WTC11 (cell line): ENCODE data around the gene NUP210. TPM values are rescaled to one million over a fixed set of nuclear protein-coding genes. Genes with fewer than 3 reads are reported as not detected.

Experiments
- ATAC-seq: fragments of 200-7000 bp; cut with Tn5 transposase; 2 replicates; pipeline ENCODE4 v1.10.0; 2021; ENCODE audit warnings: mild to moderate bottlenecking, moderate library complexity
- CTCF ChIA-PET: fragments of 300-600 bp; sonication (Branson Sonifier 250); formaldehyde crosslinking; loops from one replicate; lab custom pipeline; 2021; ENCODE audit warnings: antibody characterized with exemption; lab: Charles Lee
- POLR2A ChIA-PET: fragments of 350-600 bp; sonication (Branson Sonifier 250); formaldehyde crosslinking; loops from one replicate; lab custom pipeline; 2021; ENCODE audit warnings: antibody characterized with exemption; lab: Charles Lee
- DNase-seq: peaks from one replicate; pipeline ENCODE4 v3.0.0; 2021; ENCODE audit warnings: low spot score
- H3K27ac Mint-ChIP-seq: 2 replicates; pipeline ENCODE4 v1.8.0; 2021; ENCODE audit warnings: mixed read lengths
- H3K27me3 Mint-ChIP-seq: 2 replicates; pipeline ENCODE4 v1.8.0; 2021; ENCODE audit warnings: low read depth, mild to moderate bottlenecking, moderate library complexity, mixed read lengths
- H3K36me3 Mint-ChIP-seq: 2 replicates; pipeline ENCODE4 v1.8.0; 2021; ENCODE audit warnings: mixed read lengths
- H3K4me1 Mint-ChIP-seq: 2 replicates; pipeline ENCODE4 v1.8.0; 2022; ENCODE audit warnings: mixed read lengths
- H3K4me3 Mint-ChIP-seq: 2 replicates; pipeline ENCODE4 v1.8.0; 2021; ENCODE audit warnings: mild to moderate bottlenecking, moderate library complexity, mixed read lengths
- H3K9me3 Mint-ChIP-seq: 2 replicates; pipeline ENCODE4 v1.8.0; 2021; ENCODE audit warnings: mixed read lengths
- CBFB ChIP-seq: sonication (generic); formaldehyde crosslinking; IDR thresholded peaks from 2 replicates; pipeline ENCODE4 v1.8.1; 2022; ENCODE audit warnings: mild to moderate bottlenecking, low read depth, missing genetic modification reagents
- ELF4 ChIP-seq: sonication (generic); formaldehyde crosslinking; IDR thresholded peaks from 2 replicates; pipeline ENCODE4 v1.8.1; 2022; ENCODE audit warnings: low read depth, mild to moderate bottlenecking, moderate library complexity, missing genetic modification reagents
- GRHL2 ChIP-seq: fragments of 250-450 bp; sonication (Bioruptor Pico); IDR thresholded peaks from 2 replicates; pipeline ENCODE4 v1.8.0; 2022; ENCODE audit warnings: mild to moderate bottlenecking, moderate library complexity; ENCODE audit not compliant: insufficient replicate concordance, severe bottlenecking
- IRF2 ChIP-seq: sonication (generic); formaldehyde crosslinking; IDR thresholded peaks from 2 replicates; pipeline ENCODE4 v1.8.0; 2022; ENCODE audit warnings: low read depth, missing genetic modification reagents, borderline replicate concordance
- JUN ChIP-seq: sonication (generic); formaldehyde crosslinking; IDR thresholded peaks from 2 replicates; pipeline ENCODE4 v1.8.0; 2023; ENCODE audit warnings: mild to moderate bottlenecking, missing genetic modification reagents
- KAT7 ChIP-seq: sonication (generic); formaldehyde crosslinking; IDR thresholded peaks from 2 replicates; pipeline ENCODE4 v1.8.1; 2023; ENCODE audit warnings: missing genetic modification reagents, mild to moderate bottlenecking, borderline replicate concordance
- NFE2L1 ChIP-seq: sonication (generic); formaldehyde crosslinking; IDR thresholded peaks from 2 replicates; pipeline ENCODE4 v1.8.1; 2023; ENCODE audit warnings: missing genetic modification reagents
- NR3C1 ChIP-seq: sonication (generic); formaldehyde crosslinking; conservative IDR thresholded peaks from 2 replicates; pipeline ENCODE4 v1.8.1; 2023; ENCODE audit warnings: low read depth, mild to moderate bottlenecking, missing genetic modification reagents
- RORB ChIP-seq: fragments of 250-450 bp; sonication (Bioruptor Pico); IDR thresholded peaks from 2 replicates; pipeline ENCODE4 v1.9.0; 2021; ENCODE audit warnings: mild to moderate bottlenecking
- SOX15 ChIP-seq: fragments of 250-450 bp; sonication (Bioruptor Pico); IDR thresholded peaks from 2 replicates; pipeline ENCODE4 v1.9.0; 2021; ENCODE audit warnings: mild to moderate bottlenecking
- SP1 ChIP-seq: sonication (generic); formaldehyde crosslinking; conservative IDR thresholded peaks from 2 replicates; pipeline ENCODE4 v1.8.1; 2022; ENCODE audit warnings: missing genetic modification reagents
- TCF7 ChIP-seq: sonication (generic); formaldehyde crosslinking; IDR thresholded peaks from 2 replicates; pipeline ENCODE4 v1.8.0; 2022; ENCODE audit warnings: mild to moderate bottlenecking, low read depth, missing genetic modification reagents, moderate library complexity
- ZNF121 ChIP-seq: sonication (generic); formaldehyde crosslinking; IDR thresholded peaks from 2 replicates; pipeline ENCODE4 v1.8.0; 2023; ENCODE audit warnings: missing genetic modification reagents
- ZNF219 ChIP-seq: sonication (generic); formaldehyde crosslinking; IDR thresholded peaks from 2 replicates; pipeline ENCODE4 v1.8.0; 2023; ENCODE audit warnings: missing genetic modification reagents, mild to moderate bottlenecking, borderline replicate concordance
- ZNF232 ChIP-seq: sonication (generic); formaldehyde crosslinking; IDR thresholded peaks from 2 replicates; pipeline ENCODE4 v1.8.0; 2022; ENCODE audit warnings: mild to moderate bottlenecking, missing genetic modification reagents
- ZNF416 ChIP-seq: fragments of 250-450 bp; sonication (Bioruptor Pico); IDR thresholded peaks from 2 replicates; pipeline ENCODE4 v1.9.0; 2021; ENCODE audit warnings: mild to moderate bottlenecking, inconsistent platforms
- total RNA-seq: library from RNA; stranded (reverse); gene quantifications from 3 replicates; pipeline ENCODE4 v1.2.3, GENCODE V29; 2021
- TF ChIP-seq, protein P1 (sequence below): sonication (generic); formaldehyde crosslinking; IDR thresholded peaks from 2 replicates; pipeline ENCODE4 v1.8.1; 2022; ENCODE audit warnings: low read depth, mild to moderate bottlenecking, moderate library complexity, missing genetic modification reagents, borderline replicate concordance
- TF ChIP-seq, protein P2 (sequence below): sonication (generic); formaldehyde crosslinking; IDR thresholded peaks from 2 replicates; pipeline ENCODE4 v1.8.0; 2022; ENCODE audit warnings: mild to moderate bottlenecking, missing genetic modification reagents
- TF ChIP-seq, protein P3 (sequence below): sonication (generic); formaldehyde crosslinking; IDR thresholded peaks from 2 replicates; pipeline ENCODE4 v1.8.0; 2023; ENCODE audit warnings: missing genetic modification reagents
- TF ChIP-seq, protein P4 (sequence below): fragments of 250-450 bp; sonication (Bioruptor Pico); IDR thresholded peaks from 2 replicates; pipeline ENCODE4 v1.9.0; 2021; ENCODE audit warnings: mild to moderate bottlenecking
- TF ChIP-seq, protein P5 (sequence below): sonication (generic); formaldehyde crosslinking; IDR thresholded peaks from 2 replicates; pipeline ENCODE4 v1.8.1; 2023; ENCODE audit warnings: mild to moderate bottlenecking, missing genetic modification reagents, borderline replicate concordance
- TF ChIP-seq, protein P6 (sequence below): fragments of 250-450 bp; sonication (Bioruptor Pico); IDR thresholded peaks from 2 replicates; pipeline ENCODE4 v1.8.0; 2021; ENCODE audit warnings: mild to moderate bottlenecking
- TF ChIP-seq, protein P7 (sequence below): sonication (generic); formaldehyde crosslinking; IDR thresholded peaks from 2 replicates; pipeline ENCODE4 v1.8.0; 2022; ENCODE audit warnings: mild to moderate bottlenecking, missing genetic modification reagents

Gene NUP210
- total RNA-seq, 1 experiment from 2014 or later, result 59.2 TPM

DNA sequence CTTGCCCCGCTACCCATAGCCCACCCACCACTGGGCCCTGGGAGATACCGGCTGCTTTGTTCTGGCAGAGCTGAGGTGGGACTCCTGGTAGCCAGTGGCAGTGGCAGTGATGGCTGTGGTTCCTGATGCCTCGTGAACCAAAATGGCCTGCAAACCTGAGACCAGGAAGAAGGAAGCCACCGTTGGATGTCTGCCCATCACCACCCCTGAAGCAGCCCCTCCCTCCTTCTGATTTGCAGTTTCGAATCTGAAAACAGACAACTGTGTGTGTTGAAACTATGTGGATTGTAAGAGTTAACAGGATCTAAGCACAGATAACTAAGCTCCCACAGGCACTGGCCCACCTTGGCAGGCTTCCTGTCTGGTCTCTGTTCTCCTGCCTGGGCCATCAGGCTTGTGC lies 66.6 kb downstream of the NUP210 start (continued):
- no peak for TF ChIP-seq ZNF232
- no peak for TF ChIP-seq NR3C1 (CRISPR knock-in tag)
- TF ChIP-seq RORB (CRISPR knock-in tag), result no peak
- TF ChIP-seq, protein P1, sequence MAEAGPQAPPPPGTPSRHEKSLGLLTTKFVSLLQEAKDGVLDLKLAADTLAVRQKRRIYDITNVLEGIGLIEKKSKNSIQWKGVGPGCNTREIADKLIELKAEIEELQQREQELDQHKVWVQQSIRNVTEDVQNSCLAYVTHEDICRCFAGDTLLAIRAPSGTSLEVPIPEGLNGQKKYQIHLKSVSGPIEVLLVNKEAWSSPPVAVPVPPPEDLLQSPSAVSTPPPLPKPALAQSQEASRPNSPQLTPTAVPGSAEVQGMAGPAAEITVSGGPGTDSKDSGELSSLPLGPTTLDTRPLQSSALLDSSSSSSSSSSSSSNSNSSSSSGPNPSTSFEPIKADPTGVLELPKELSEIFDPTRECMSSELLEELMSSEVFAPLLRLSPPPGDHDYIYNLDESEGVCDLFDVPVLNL (CRISPR knock-in tag), result no peak
- no peak for TF ChIP-seq KAT7 (CRISPR knock-in tag)
- TF ChIP-seq NFE2L1 (CRISPR knock-in tag), result no peak
- TF ChIP-seq IRF2 (CRISPR knock-in tag), result no peak
- TF ChIP-seq ELF4 (CRISPR knock-in tag), result no peak
- TF ChIP-seq JUN (CRISPR knock-in tag), result no peak
- TF ChIP-seq ZNF219, result no peak

DNA sequence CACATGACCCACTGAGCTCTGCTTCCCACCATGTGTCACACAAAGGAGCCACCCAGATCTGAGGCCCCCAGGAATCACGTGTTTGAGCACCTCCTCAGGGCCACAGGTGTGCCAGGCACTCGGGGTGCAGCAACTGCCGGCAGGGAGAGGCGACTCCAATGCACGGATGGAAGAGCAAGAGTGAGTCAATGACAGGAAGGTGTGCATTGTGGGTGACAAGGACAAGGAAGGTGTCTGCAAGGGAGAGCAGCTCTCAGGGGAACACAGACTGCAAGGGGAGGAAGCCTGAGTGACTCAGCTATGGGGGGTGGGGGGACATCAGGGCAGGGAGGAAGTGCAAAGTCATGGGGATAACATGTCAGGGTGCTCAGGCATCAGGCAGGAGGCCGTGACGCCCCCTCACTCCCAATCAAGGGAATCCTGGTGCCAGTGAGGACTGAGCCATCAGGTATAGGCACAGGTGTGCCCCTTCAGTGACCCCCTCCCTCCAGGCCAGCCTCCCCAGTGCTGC lies 67.4 kb downstream of the NUP210 start:
- no peak for ATAC-seq
- peaks cover 57% of the 10 kb centered on the region for H3K36me3 Mint-ChIP-seq
- H3K27me3 Mint-ChIP-seq, result no peaks in the 10 kb centered on the region
- H3K9me3 Mint-ChIP-seq, result no peaks in the 10 kb centered on the region
- no peak overlapping the region for H3K4me3 Mint-ChIP-seq
- H3K27ac Mint-ChIP-seq, result no peak overlapping the region
- ChIA-PET CTCF (interaction anchor here (0.6 to 1.0 kb wide), 2 partner anchors 26 to 58 kb away, joined by 3 to 5 read pairs; no protein-coding TSS in a partner anchor), POLR2A (no interaction called here)
- no peak for DNase-seq
- H3K4me1 Mint-ChIP-seq, result peaks cover 39% of the 10 kb centered on the region
- TF ChIP-seq, protein P2, sequence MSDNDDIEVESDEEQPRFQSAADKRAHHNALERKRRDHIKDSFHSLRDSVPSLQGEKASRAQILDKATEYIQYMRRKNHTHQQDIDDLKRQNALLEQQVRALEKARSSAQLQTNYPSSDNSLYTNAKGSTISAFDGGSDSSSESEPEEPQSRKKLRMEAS, result no peak
- TF ChIP-seq ZNF416 (no peak), IRF2 (CRISPR knock-in tag) (no peak), SOX15 (CRISPR knock-in tag) (no peak), KAT7 (CRISPR knock-in tag) (no peak), CBFB (CRISPR knock-in tag) (no peak), TCF7 (CRISPR knock-in tag) (no peak), GRHL2 (CRISPR knock-in tag) (no peak), ZNF219 (no peak), SP1 (CRISPR knock-in tag) (no peak), ZNF121 (no peak)
- TF ChIP-seq, protein P3, sequence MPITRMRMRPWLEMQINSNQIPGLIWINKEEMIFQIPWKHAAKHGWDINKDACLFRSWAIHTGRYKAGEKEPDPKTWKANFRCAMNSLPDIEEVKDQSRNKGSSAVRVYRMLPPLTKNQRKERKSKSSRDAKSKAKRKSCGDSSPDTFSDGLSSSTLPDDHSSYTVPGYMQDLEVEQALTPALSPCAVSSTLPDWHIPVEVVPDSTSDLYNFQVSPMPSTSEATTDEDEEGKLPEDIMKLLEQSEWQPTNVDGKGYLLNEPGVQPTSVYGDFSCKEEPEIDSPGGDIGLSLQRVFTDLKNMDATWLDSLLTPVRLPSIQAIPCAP (CRISPR knock-in tag), result no peak
- TF ChIP-seq, protein P4, sequence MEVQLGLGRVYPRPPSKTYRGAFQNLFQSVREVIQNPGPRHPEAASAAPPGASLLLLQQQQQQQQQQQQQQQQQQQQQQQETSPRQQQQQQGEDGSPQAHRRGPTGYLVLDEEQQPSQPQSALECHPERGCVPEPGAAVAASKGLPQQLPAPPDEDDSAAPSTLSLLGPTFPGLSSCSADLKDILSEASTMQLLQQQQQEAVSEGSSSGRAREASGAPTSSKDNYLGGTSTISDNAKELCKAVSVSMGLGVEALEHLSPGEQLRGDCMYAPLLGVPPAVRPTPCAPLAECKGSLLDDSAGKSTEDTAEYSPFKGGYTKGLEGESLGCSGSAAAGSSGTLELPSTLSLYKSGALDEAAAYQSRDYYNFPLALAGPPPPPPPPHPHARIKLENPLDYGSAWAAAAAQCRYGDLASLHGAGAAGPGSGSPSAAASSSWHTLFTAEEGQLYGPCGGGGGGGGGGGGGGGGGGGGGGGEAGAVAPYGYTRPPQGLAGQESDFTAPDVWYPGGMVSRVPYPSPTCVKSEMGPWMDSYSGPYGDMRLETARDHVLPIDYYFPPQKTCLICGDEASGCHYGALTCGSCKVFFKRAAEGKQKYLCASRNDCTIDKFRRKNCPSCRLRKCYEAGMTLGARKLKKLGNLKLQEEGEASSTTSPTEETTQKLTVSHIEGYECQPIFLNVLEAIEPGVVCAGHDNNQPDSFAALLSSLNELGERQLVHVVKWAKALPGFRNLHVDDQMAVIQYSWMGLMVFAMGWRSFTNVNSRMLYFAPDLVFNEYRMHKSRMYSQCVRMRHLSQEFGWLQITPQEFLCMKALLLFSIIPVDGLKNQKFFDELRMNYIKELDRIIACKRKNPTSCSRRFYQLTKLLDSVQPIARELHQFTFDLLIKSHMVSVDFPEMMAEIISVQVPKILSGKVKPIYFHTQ (CRISPR knock-in tag), result no peak
- TF ChIP-seq, protein P1 (CRISPR knock-in tag), result no peak
- TF ChIP-seq, protein P5, sequence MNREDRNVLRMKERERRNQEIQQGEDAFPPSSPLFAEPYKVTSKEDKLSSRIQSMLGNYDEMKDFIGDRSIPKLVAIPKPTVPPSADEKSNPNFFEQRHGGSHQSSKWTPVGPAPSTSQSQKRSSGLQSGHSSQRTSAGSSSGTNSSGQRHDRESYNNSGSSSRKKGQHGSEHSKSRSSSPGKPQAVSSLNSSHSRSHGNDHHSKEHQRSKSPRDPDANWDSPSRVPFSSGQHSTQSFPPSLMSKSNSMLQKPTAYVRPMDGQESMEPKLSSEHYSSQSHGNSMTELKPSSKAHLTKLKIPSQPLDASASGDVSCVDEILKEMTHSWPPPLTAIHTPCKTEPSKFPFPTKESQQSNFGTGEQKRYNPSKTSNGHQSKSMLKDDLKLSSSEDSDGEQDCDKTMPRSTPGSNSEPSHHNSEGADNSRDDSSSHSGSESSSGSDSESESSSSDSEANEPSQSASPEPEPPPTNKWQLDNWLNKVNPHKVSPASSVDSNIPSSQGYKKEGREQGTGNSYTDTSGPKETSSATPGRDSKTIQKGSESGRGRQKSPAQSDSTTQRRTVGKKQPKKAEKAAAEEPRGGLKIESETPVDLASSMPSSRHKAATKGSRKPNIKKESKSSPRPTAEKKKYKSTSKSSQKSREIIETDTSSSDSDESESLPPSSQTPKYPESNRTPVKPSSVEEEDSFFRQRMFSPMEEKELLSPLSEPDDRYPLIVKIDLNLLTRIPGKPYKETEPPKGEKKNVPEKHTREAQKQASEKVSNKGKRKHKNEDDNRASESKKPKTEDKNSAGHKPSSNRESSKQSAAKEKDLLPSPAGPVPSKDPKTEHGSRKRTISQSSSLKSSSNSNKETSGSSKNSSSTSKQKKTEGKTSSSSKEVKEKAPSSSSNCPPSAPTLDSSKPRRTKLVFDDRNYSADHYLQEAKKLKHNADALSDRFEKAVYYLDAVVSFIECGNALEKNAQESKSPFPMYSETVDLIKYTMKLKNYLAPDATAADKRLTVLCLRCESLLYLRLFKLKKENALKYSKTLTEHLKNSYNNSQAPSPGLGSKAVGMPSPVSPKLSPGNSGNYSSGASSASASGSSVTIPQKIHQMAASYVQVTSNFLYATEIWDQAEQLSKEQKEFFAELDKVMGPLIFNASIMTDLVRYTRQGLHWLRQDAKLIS, result no peak
- TF ChIP-seq, protein P6, sequence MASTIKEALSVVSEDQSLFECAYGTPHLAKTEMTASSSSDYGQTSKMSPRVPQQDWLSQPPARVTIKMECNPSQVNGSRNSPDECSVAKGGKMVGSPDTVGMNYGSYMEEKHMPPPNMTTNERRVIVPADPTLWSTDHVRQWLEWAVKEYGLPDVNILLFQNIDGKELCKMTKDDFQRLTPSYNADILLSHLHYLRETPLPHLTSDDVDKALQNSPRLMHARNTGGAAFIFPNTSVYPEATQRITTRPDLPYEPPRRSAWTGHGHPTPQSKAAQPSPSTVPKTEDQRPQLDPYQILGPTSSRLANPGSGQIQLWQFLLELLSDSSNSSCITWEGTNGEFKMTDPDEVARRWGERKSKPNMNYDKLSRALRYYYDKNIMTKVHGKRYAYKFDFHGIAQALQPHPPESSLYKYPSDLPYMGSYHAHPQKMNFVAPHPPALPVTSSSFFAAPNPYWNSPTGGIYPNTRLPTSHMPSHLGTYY (CRISPR knock-in tag), result no peak
- TF ChIP-seq, protein P7, sequence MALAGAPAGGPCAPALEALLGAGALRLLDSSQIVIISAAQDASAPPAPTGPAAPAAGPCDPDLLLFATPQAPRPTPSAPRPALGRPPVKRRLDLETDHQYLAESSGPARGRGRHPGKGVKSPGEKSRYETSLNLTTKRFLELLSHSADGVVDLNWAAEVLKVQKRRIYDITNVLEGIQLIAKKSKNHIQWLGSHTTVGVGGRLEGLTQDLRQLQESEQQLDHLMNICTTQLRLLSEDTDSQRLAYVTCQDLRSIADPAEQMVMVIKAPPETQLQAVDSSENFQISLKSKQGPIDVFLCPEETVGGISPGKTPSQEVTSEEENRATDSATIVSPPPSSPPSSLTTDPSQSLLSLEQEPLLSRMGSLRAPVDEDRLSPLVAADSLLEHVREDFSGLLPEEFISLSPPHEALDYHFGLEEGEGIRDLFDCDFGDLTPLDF, result no peak
